GM18868 (cell line): ENCODE results near the gene ATXN10.

ENCODE experiments used
- ATAC-seq: cut with Tn5 transposase; IDR thresholded peaks from one replicate; pipeline ENCODE4 v1.9.1; 2021; ENCODE audit warnings: mild to moderate bottlenecking, moderate library complexity; ENCODE audit not compliant: unreplicated experiment

Gene ATXN10

GRCh38 chr22:45845076-45845487 lies 173.4 kb downstream of the ATXN10 start:
- no peak for ATAC-seq

GRCh38 chr22:45846952-45847351 lies 175.3 kb downstream of the ATXN10 start:
- ATAC-seq, result no peak

DNA sequence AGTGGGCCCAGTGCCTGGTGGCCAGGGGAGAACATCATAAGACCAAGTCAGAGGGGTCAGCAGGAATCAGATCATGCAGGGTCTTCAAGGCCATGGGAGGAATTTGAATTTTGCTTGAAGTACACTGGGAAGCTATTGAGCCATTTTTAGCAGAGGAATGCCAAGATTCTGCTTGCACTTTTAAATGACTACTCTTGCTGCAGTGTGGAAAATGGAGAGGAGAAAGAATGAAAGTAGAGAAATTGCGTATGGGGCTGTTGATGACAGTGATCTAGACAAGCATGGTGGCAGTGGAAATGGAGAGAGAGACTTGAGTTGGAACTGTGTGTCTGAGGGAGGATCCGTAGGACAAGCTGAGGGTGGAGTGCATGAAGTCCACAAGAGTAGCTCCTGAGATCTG lies 177.3 kb downstream of the ATXN10 start:
- ATAC-seq, result no peak

- no peak for ATAC-seq
Observed at GRCh38 chr22:45852826-45853225, 181.2 kb downstream of the ATXN10 start.

- ATAC-seq, result no peak
Observed at GRCh38 chr22:45855961-45856360, 184.3 kb downstream of the ATXN10 start.

DNA sequence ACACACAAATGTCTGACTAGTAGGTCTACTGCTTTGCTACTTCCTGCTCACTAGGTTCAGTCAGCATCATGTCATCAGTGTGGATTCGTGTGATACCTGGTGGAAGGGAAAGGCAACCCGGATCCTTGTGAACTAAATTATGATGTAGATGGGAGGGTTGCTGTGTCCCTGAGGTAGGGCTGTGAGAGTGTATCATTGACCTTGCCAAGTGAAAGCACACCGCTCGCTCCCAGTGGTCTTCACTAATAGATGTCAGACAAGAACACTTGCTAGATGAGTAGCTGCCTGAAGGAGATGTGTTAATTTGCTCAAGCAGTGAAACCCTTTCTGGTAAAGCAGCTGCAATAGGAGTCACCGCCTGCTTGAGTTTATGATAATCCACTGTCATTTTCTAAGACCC lies 185.9 kb downstream of the ATXN10 start:
- ATAC-seq, result no peak

- no peak for ATAC-seq
Observed at GRCh38 chr22:45859231-45860161, 187.9 kb downstream of the ATXN10 start.

GRCh38 chr22:45860201-45860600 lies 188.6 kb downstream of the ATXN10 start:
- no peak for ATAC-seq

- no peak for ATAC-seq
Observed at GRCh38 chr22:45861259-45861658, 189.6 kb downstream of the ATXN10 start.

GRCh38 chr22:45863981-45864751 lies 192.5 kb downstream of the ATXN10 start:
- ATAC-seq, result no peak

DNA sequence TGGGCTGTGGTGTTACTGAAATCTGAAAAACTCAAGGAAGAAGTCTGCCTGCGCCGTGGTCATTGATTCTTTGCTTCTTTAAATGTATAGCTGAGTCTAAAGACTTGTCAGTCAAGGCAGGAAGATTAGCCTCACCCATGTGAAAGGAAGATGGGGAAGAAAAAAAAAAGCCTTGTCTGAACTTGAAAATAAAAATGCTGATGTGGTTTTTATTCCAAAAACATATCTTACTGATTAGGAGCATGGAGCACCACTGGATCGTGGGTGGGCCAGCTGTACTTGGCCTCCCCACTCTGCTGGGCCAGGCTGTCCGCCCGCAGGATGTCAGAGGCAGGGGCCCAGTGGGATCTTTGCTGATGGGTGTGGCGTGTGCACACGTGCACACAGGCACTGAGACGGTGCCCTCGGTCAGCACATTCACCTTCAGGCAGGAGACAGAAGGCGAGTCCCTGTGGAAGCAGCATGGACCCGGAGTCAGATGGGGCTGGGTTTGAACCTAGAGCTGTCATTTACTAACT lies 193.4 kb downstream of the ATXN10 start:
- no peak for ATAC-seq

DNA sequence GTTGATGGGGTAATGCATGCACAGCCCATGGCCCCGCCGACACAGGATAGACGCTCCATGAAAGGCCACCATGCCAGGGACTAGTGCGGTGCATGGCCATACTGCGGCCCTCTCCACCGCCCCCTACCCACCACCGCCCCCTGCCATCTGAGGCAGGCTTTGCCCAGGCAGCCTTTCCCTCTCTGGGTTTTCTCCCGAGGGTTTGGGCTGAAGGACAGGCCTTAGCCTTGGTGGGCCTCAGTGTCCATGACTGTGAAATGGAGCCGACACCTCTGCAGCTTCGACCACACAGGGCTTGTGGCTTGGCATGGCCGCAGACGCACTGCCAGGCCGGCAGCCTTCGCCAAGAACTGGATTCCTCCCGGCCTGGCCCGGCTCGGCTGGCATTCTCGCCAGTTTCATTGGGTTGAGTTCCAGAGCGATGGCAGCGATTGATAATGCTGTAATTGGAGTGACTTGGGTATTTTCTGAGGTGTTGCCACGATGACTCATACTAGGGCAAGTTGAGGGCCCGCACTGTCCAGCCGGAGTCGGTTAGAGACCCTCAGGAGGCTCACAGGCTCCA lies 194.0 kb downstream of the ATXN10 start:
- no peak for ATAC-seq

- ATAC-seq, result no peak
Observed at GRCh38 chr22:45866126-45866645, 194.6 kb downstream of the ATXN10 start.

GRCh38 chr22:45866646-45867117 lies 195.0 kb downstream of the ATXN10 start:
- ATAC-seq, result no peak

GRCh38 chr22:45867118-45867905 lies 195.7 kb downstream of the ATXN10 start:
- ATAC-seq, result no peak

DNA sequence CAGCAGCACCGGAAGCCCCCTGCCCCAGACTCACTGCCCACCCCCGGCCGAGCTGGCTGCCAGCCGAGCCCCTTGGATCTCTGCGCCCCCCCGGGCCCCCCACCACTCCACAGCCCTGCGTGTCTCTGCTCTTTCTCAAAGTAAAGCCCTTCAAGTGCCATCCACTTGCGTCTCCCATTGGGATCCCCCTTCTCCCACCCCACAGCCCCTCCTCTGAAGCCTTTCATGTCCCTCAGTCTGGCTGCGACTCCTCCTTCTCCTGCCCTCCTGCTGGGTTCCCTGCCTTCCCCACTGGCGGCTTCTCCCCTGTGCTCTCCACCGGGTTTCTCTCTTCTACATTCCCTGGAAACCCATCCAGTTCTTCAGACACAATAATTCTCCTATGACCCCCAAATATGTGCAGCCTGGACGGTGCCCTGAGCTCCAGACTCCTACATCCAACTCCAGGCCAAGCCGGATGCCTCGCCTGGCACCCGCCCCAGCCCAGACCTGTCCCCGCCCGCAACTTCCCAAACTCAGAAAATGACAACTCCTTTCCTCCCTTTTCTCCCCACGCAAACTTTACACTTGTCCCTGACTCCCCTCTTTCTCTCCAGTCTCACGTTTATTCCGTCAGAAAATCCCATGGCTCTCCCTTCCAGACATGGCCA lies 196.4 kb downstream of the ATXN10 start:
- ATAC-seq, result no peak

GRCh38 chr22:45868571-45869339 lies 197.1 kb downstream of the ATXN10 start:
- no peak for ATAC-seq

DNA sequence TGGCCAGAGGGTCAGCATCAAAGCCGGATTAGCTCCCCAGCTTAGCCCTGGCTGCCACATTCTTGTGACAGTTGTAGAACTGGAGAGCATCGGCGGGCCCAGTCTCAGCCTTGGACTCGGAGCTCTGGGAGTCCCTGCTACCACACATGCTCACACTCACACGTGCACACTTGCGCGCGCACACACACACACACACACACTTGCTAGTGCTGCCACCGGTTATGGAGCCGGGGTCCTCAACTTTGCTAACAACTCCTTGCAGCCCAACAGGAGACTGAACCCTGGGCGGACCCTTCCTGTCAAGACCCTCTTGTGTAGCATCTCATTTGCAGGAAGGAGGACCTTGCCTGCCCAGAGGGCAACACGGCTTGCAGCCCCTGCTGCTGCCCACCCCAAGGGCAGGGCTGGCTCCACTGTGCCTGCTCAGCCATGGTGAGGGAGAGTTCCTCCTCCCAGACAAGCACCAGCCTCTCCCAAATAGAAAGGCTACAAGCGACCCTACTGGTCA lies 197.8 kb downstream of the ATXN10 start:
- no peak for ATAC-seq

DNA sequence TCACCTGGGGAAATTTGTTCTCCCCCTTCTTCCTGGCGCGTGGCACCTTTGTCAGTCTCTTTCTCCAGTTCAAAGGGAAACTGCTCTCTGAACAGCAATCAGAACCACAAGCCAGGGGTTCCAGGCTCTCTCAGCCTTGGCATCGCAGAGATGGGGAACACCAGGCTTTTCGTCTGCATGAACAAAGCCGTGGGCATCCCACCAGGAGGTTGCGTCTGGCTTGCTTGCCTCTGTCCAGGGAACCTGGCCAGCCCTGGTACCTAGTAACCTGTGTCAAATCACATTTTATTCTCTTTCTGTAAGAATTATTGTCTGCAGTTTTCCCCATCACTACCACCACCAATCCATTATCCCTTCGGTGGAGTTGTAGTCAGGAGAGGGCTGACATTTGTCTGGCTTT lies 198.4 kb downstream of the ATXN10 start:
- ATAC-seq, result no peak
